SK-N-MC (cell line): ENCODE data around the gene NDUFC1.

Source experiments
- DNase-seq: peaks from one replicate; pipeline ENCODE4 v3.0.0-alpha.2; 2011; ENCODE audit warnings: low read depth, low spot score
- H3K27ac ChIP-seq: fragments of 200-600 bp; sonication (generic); 2 replicates; pipeline ENCODE4 v1.5.1; 2016; ENCODE audit warnings: mixed run types
- H3K36me3 ChIP-seq: fragments of 200-600 bp; sonication (generic); 2 replicates; pipeline ENCODE4 v1.6.1; 2017; ENCODE audit warnings: antibody characterized with exemption, low read length, mixed read lengths; ENCODE audit not compliant: insufficient read depth
- H3K4me3 ChIP-seq: fragments of 200-600 bp; sonication (generic); 2 replicates; pipeline ENCODE4 v1.5.1; 2016
- H3K9ac ChIP-seq: fragments of 200-600 bp; sonication (generic); 2 replicates; pipeline ENCODE4 v1.8.0; 2017; ENCODE audit warnings: mixed run types, mixed read lengths; ENCODE audit not compliant: insufficient read length
- H3K9me3 ChIP-seq: fragments of 200-600 bp; sonication (generic); 2 replicates; pipeline ENCODE4 v1.6.1; 2017; ENCODE audit warnings: low read depth, mild to moderate bottlenecking, antibody characterized with exemption, low read length, moderate library complexity, mixed read lengths
- EZH2 ChIP-seq: fragments of 200-600 bp; sonication (generic); IDR thresholded peaks from one replicate; pipeline ENCODE4 v1.6.1; 2017; ENCODE audit warnings: antibody characterized with exemption
- FOXP2 ChIP-seq: optimal IDR thresholded peaks from 2 replicates; pipeline ENCODE3; 2011; ENCODE audit warnings: mild to moderate bottlenecking, moderate library complexity; ENCODE audit not compliant: insufficient read depth; ENCODE audit errors: extremely low read length, control extremely low read depth
- POLR2AphosphoS5 ChIP-seq: IDR thresholded peaks from 2 replicates; pipeline ENCODE4 v1.6.1; 2012; ENCODE audit warnings: mild to moderate bottlenecking, low read depth, low read length, borderline replicate concordance

Gene NDUFC1

DNA sequence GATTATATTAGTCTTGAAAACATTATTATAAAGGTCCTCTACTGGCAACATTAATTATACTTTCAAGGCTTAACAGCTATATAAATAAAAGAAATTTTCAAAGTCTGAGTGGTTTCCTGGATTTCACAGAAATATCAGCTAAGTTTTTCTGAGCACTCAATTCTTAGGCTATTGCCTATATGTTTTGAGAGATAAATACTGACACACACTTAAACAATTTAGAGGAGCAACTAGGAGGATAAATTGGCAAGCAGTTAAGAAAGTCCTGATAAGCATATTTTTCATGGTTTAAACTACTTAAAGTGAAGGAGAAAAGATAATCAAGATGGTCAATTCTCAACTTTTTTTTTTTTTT, 19.6 kb downstream of the NDUFC1 start:
- TF ChIP-seq EZH2 = no peak
- Histone ChIP-seq H3K36me3 (no peaks in the 10 kb centered on the region), H3K4me3 (no peak overlapping the region), H3K9me3 (no peaks in the 10 kb centered on the region), H3K27ac (no peak overlapping the region), H3K9ac (no peak overlapping the region)
- DNase-seq = no peak

DNA sequence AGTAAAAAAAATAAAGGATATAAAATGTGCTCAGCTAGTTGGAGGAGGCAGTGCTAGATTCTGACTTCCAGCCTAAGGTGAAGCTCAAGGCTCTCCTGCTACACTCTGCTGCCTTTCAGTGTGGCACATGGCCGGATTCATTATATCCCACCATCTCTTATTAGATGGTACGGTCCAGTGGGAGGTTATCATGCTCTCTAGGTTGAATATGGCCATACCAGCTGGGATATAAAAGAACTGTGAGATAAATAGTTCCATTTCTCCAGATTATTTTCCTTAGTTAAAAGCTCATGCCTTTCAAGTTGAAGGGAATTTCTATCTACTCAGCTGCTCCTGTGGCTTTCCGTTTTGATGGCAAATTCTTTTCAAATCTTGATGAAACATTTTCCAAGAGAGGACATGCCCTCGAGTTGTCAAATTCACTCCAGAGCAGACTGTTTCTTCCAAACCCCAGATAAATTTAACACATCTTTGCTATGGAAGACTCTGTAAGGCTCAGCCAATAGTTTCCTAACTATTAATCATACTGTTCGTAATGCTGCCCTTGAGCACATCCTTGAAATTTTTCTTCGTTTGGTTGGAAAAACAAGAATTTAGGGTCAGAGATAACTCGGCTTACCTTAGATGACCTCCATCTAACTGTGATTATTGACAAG, 20.1 kb downstream of the NDUFC1 start:
- TF ChIP-seq EZH2 (no peak), FOXP2 (no peak), POLR2AphosphoS5 (no peak)
- Histone ChIP-seq H3K36me3 (no peaks in the 10 kb centered on the region), H3K9ac (no peak overlapping the region), H3K4me3 (no peak overlapping the region), H3K27ac (no peak overlapping the region), H3K9me3 (no peaks in the 10 kb centered on the region)
- no peak for DNase-seq

DNA sequence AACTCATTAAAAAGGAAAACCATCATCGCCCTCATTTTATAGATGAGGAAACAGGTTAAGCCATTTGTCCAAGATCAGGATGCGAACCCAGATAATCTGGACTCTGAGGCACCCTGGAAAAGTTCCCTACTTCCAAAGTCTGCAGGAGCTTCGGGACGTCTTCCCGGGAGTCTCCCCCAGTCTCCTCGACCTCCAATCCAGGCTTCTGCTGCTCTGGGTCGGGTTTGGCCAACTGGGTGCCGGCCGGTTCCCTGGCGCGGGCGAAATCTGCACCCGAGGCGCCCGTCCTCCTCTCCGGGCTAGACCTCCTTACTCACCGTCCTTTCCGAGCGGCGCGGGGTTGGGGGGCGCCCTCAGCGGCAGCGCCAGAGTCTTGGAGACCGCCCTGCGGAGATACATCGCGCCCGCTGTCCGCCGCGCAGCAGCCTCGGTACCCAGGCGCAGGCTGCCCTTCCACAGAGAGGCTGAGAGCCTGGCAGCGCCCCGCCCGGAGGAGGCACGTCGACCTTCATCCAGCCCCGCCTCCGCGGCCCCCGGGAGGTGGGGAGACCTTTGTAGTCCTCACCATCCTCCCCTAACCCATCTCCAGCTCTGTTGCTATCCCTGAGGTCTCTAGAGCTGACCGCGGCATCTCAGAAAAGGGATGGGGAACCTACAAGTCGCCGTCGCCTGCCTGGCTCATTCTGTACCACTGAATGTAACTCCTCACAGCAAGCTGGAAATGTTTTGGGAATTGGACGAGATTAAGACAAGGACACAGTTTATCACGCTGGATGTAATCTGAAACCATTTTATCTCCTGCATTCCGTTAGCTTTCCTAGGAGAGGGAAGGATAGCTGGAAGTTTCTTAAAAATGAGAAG, 22.3 kb downstream of the NDUFC1 start, which contains the start of gene MGARP:
TSS of gene MGARP (minus strand) at position 466 of the 861 bp plus-strand sequence. CDS start at position 399, 67 bp downstream.
- DNase-seq = no peak
- no peak for TF ChIP-seq POLR2AphosphoS5
- TF ChIP-seq EZH2 = no peak
- TF ChIP-seq FOXP2 = no peak
- no peaks in the 10 kb centered on the region for H3K9me3 ChIP-seq
- H3K9ac ChIP-seq = no peak within 1 kb of the TSS
- H3K4me3 ChIP-seq = no peak within 1 kb of the TSS
- no peak within 1 kb of the TSS for H3K27ac ChIP-seq
- no peaks in the 10 kb centered on the region for H3K36me3 ChIP-seq

DNA sequence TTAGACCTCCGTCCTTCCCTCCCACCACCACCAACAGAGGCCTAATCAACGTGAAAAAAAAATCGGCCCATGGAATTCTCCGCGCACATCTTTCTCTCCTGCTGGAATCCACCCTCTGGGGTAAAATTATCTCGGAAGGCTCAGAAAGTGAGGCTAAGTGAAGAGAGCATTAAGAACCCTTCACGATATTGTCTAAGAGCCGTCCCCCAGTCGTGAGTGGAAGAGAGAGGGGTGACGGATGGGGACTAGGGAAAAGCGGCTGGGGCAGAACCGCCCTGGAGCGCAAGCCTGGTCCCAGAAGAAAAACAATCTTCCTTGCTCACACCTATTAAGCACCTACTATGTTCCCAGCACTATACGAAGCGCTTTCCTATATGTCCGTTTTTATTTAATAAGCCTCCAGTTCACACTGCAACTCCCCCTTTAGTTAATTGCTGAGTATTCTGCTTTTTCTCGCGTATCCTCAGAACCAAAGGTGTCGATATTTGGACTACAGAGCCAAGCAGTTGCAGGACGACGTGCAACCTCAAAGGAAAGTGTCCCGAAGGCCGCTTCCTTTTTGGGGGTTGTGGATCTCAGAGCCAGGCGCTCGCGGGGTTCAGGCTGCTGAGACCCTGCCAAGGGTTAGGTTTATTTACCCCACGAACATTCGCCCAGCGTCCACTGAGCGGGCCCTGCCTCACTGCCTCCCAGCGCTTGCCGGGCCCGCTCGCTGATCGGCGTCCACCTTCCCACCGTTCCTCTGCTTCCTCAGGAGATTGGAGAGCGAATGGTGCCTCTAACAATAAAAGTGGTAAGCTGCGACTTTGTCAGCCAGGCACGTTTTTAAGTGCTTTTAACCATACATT, 23.1 kb downstream of the NDUFC1 start:
- Histone ChIP-seq H3K27ac (no peak overlapping the region), H3K9ac (no peak overlapping the region), H3K4me3 (no peak overlapping the region), H3K9me3 (no peaks in the 10 kb centered on the region), H3K36me3 (no peaks in the 10 kb centered on the region)
- no peak for DNase-seq
- TF ChIP-seq EZH2 (no peak), POLR2AphosphoS5 (no peak)

DNA sequence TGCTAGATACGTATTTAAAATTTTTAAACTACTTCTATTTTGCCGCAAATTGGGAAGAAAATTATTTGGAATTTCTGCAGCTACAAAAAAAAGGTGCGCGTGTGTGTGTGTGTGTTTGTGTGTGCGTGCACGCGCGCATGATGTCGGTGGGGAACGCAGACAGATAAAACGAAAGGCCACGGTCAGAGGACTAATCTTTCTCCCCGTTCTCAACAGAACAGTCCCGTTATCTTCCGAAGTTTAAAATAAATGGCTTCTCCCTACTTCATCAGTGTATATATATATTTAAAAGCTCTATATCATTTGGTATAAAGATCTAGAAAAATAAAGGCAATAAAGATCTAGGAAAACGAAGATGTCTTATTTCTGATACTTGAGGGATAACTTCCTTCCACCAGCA, 23.8 kb downstream of the NDUFC1 start:
- Histone ChIP-seq H3K36me3 (no peaks in the 10 kb centered on the region), H3K9ac (no peak overlapping the region), H3K4me3 (no peak overlapping the region), H3K9me3 (no peaks in the 10 kb centered on the region), H3K27ac (no peak overlapping the region)
- no peak for DNase-seq
- TF ChIP-seq FOXP2 (no peak), POLR2AphosphoS5 (no peak), EZH2 (no peak)

DNA sequence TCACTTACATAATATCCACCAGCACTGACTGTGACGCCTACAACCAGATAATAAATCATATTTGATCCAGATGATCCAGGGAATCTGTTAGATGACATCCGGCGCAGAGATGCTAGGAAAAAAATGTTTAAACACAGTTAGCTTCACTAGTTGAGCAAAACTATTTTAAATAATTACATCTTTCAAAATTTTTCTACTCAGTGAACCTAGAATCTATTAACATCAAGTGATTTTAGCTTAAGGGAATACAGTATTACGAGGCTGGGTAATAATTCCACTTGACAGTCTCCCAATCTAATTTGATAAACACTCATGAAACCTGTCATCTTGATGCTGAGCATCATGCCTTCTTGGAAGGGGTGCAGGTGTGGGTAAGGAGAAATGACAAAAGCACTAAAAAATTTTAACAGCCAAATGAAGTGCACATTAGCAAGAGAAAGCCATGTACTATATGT, 27.0 kb downstream of the NDUFC1 start:
- Histone ChIP-seq H3K36me3 (no peaks in the 10 kb centered on the region), H3K27ac (no peak overlapping the region), H3K4me3 (no peak overlapping the region), H3K9me3 (no peaks in the 10 kb centered on the region), H3K9ac (no peak overlapping the region)
- TF ChIP-seq POLR2AphosphoS5 (no peak), FOXP2 (no peak)
- DNase-seq = peak; percentile 57

DNA sequence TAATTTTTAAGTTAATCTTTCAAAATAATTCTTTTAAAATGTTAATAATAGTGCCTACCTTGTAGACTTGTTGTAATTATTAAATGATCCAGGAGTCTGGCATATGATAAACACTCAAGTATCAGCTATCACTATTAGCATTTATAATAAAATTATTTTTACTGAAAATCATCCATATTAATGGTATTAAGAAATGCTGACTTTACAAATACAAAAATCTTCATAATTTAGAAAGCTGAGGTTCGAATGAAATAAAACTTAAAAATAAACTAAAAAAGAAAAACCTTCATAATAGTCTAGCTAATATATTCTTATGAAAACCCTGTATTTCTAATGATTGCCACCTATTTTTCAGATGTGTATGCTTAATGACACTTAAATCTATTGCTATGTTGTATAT, 27.5 kb downstream of the NDUFC1 start:
- Histone ChIP-seq H3K4me3 (no peak overlapping the region), H3K36me3 (no peaks in the 10 kb centered on the region), H3K27ac (no peak overlapping the region), H3K9ac (no peak overlapping the region), H3K9me3 (no peaks in the 10 kb centered on the region)
- DNase-seq = no peak
- TF ChIP-seq FOXP2 (no peak), EZH2 (no peak), POLR2AphosphoS5 (no peak)

DNA sequence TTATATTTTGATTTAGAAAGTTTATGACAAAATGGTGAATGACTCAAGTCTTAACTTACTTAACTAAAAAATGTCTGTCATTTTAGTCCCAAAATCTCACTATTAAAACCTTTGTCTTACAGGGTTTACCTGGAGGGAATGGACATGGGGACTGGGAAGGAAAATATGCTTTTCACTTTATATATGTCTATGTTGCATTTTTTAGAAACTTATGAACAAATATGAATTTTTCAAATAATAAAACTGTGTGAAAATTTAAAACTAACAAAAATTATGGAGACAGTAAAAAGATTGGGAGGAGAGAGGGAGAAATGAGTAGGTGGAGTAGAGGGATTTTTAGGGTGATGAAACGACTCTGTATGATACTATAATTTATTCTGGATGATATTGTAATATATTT, 28.4 kb downstream of the NDUFC1 start:
- Histone ChIP-seq H3K4me3 (no peak overlapping the region), H3K36me3 (no peaks in the 10 kb centered on the region), H3K9me3 (no peaks in the 10 kb centered on the region), H3K27ac (no peak overlapping the region), H3K9ac (no peak overlapping the region)
- TF ChIP-seq FOXP2 (no peak), EZH2 (no peak), POLR2AphosphoS5 (no peak)
- DNase-seq = no peak
